GM12878 (cell line): ENCODE results near the gene GRM5. TPM values are rescaled to one million over a fixed set of nuclear protein-coding genes. Genes with fewer than 3 reads are reported as not detected.

Experiments
- ATAC-seq: fragments of 200-7000 bp; cut with Tn5 transposase; 3 replicates; pipeline ENCODE4 v1.9.1; 2020; ENCODE audit warnings: mild to moderate bottlenecking, moderate library complexity
- BruUV-seq: library from RNA; stranded (reverse); fragments of 400-500 nt; replicated peaks from 2 replicates; lab custom pipeline; 2021; lab: Mats Ljungman, UMichigan
- CTCF ChIA-PET: fragments of 300-600 bp; sonication (Branson Sonifier 250); formaldehyde crosslinking; extraction: SDS; loops from one replicate; lab custom pipeline; 2021; ENCODE audit warnings: inconsistent platforms; lab: Yijun Ruan, JAX
- POLR2A ChIA-PET: fragments of 350-600 bp; formaldehyde crosslinking; extraction: SDS; loops from one replicate; lab custom pipeline; 2021; ENCODE audit warnings: inconsistent platforms; lab: Charles Lee
- RAD21 ChIA-PET: fragments of 300-600 bp; sonication (Branson Sonifier 250); formaldehyde crosslinking; loops from one replicate; lab custom pipeline; 2023; ENCODE audit warnings: antibody characterized with exemption; ENCODE audit not compliant: unreplicated experiment; lab: Charles Lee
- SMC1A ChIA-PET: fragments of 300-600 bp; sonication (Branson Sonifier 250); formaldehyde crosslinking; loops from one replicate; lab custom pipeline; 2023; ENCODE audit not compliant: unreplicated experiment, uncharacterized antibody; lab: Charles Lee
- DNase-seq: peaks from one replicate; pipeline ENCODE4 v3.0.0-alpha.2; 2011; ENCODE audit warnings: low read depth, low spot score
- FAIRE-seq: peaks from 3 replicates; lab custom pipeline; 2011; peaks lifted over from hg19 to GRCh38; lab: Jason Lieb, UNC
- H2AFZ ChIP-seq: 2 replicates; pipeline ENCODE4 v1.6.0; 2011; ENCODE audit warnings: low read depth, low read length, control low read depth; ENCODE audit not compliant: control insufficient read depth
- H3K27ac ChIP-seq: 2 replicates; pipeline ENCODE4 v1.5.1; 2011; ENCODE audit warnings: control low read depth; ENCODE audit not compliant: control insufficient read depth, insufficient read depth
- H3K27me3 ChIP-seq, 2 experiments: replicated peaks in 1 of 2; 2 replicates each; pipeline versions ENCODE4 v1.6.0 to v1.6.1; 2011; ENCODE audit warnings: low read length in 1 of 2; ENCODE audit not compliant: control insufficient read depth in 2 of 2, insufficient read depth in 2 of 2
- H3K36me3 ChIP-seq, 2 experiments: 2 replicates each; pipeline ENCODE4 v1.5.1; 2011; ENCODE audit warnings: low read length in 1 of 2; ENCODE audit not compliant: control insufficient read depth in 2 of 2, insufficient read depth in 2 of 2
- H3K4me1 ChIP-seq: 2 replicates; pipeline ENCODE4 v1.6.1; 2011; ENCODE audit warnings: mild to moderate bottlenecking, low read length, moderate library complexity, mixed read lengths; ENCODE audit not compliant: control insufficient read depth, insufficient read depth
- H3K4me2 ChIP-seq: 2 replicates; pipeline ENCODE4 v1.6.0; 2011; ENCODE audit warnings: control low read depth; ENCODE audit not compliant: control insufficient read depth, insufficient read depth
- H3K4me3 ChIP-seq: fragments of 200-600 bp; sonication (generic); 2 replicates; pipeline ENCODE4 v1.5.1; 2016
- H3K79me2 ChIP-seq: 2 replicates; pipeline ENCODE4 v1.6.0; 2011; ENCODE audit warnings: low read length; ENCODE audit not compliant: control insufficient read depth, insufficient read depth
- H3K9ac ChIP-seq: 2 replicates; pipeline ENCODE4 v1.8.0; 2011; ENCODE audit warnings: low read length, control low read depth, mixed read lengths; ENCODE audit not compliant: control insufficient read depth, insufficient read depth
- H3K9me3 ChIP-seq: replicated peaks from 3 replicates; pipeline ENCODE4 v1.5.1; 2011; ENCODE audit warnings: mild to moderate bottlenecking, low read length; ENCODE audit not compliant: control insufficient read depth, insufficient read depth
- H4K20me1 ChIP-seq: 2 replicates; pipeline ENCODE4 v1.6.0; 2011; ENCODE audit not compliant: control insufficient read depth, insufficient read depth
- CREB1 ChIP-seq: IDR thresholded peaks from 2 replicates; pipeline ENCODE4 v1.6.1; 2012; ENCODE audit warnings: low read depth, mild to moderate bottlenecking, inconsistent platforms
- NFYB ChIP-seq: IDR thresholded peaks from 2 replicates; pipeline ENCODE4 v1.6.1; 2011; ENCODE audit warnings: low read depth, mild to moderate bottlenecking, low read length, improper control_type of control experiment, moderate library complexity; ENCODE audit not compliant: insufficient read depth
- RAD21 ChIP-seq: IDR thresholded peaks from 2 replicates; pipeline ENCODE4 v1.6.1; 2011; ENCODE audit warnings: mild to moderate bottlenecking, low read depth, low read length, moderate library complexity; ENCODE audit not compliant: insufficient read depth
- SMC3 ChIP-seq: IDR thresholded peaks from 2 replicates; pipeline ENCODE4 v1.6.1; 2011; ENCODE audit warnings: low read length, improper control_type of control experiment, borderline replicate concordance
- WGBS: methylation state at CpG from one replicate; pipeline ENCODE4 v1.1.6; 2016; ENCODE audit warnings: low lambda C conversion rate; ENCODE audit not compliant: insufficient replicate concordance, insufficient coverage; ENCODE audit errors: missing lambda C conversion rate; 5-methylcytosine and 5-hydroxymethylcytosine counted together
- in situ Hi-C: fragments of 300-500 bp; cut with MboI; formaldehyde crosslinking; loops from 9 replicates; pipeline ENCODE4 v1.14.3; 2018; ENCODE audit warnings: mixed read lengths
- intact Hi-C: fragments of 100-400 bp; cut with micrococcal nuclease; formaldehyde crosslinking; loops from one replicate; pipeline ENCODE4 v1.14.2; 2022; ENCODE audit not compliant: unreplicated experiment
- polyA plus RNA-seq, 11 experiments: library from polyadenylated mRNA; depleted of rRNA in 4 of 11; unstranded in 6 of 11; stranded (reverse) in 5 of 11; fragments of >200 nt; fragmentation: Nextera tagmentation in 4 of 11; fragmentation: Illumina TruSeq in 1 of 11; extraction: Ambion mirVana in 4 of 11; extraction: Trizol in 1 of 11; gene quantifications; 1 replicate in 1 of 11; 2 replicates in 10 of 11; pipeline versions ENCODE4 v1.2.1 to v1.2.3, GENCODE V29; 2011 to 2016; ENCODE audit warnings: inconsistent platforms in 2 of 11, missing spikeins in 2 of 11, low read depth in 1 of 11
- total RNA-seq, 4 experiments: library from RNA; depleted of rRNA in 3 of 4; stranded (reverse); fragments of >200 nt in 3 of 4; fragmentation: Illumina TruSeq in 1 of 4; extraction: Trizol in 1 of 4; gene quantifications; 2 replicates each; pipeline versions ENCODE4 v1.2.1 to v1.2.3, GENCODE V29; 2013 to 2021
- TF ChIP-seq, protein P1 (sequence below), 3 experiments: IDR thresholded peaks in 2 of 3; conservative IDR thresholded peaks in 1 of 3; 2 replicates each; pipeline ENCODE4 v1.5.1; 2011; ENCODE audit warnings: low read depth in 3 of 3, low read length in 3 of 3, mild to moderate bottlenecking in 3 of 3, control low read depth in 2 of 3, moderate library complexity in 2 of 3, inconsistent platforms in 1 of 3, mixed read lengths in 1 of 3; ENCODE audit not compliant: control insufficient read depth in 2 of 3, insufficient read depth in 1 of 3; ENCODE audit errors: extremely low read depth in 1 of 3

Gene GRM5
- total and polyA plus RNA-seq, 10 of the 15 experiments (the other 5 are each of a cell fraction or from before 2014, with no cell fraction given), result not detected

DNA sequence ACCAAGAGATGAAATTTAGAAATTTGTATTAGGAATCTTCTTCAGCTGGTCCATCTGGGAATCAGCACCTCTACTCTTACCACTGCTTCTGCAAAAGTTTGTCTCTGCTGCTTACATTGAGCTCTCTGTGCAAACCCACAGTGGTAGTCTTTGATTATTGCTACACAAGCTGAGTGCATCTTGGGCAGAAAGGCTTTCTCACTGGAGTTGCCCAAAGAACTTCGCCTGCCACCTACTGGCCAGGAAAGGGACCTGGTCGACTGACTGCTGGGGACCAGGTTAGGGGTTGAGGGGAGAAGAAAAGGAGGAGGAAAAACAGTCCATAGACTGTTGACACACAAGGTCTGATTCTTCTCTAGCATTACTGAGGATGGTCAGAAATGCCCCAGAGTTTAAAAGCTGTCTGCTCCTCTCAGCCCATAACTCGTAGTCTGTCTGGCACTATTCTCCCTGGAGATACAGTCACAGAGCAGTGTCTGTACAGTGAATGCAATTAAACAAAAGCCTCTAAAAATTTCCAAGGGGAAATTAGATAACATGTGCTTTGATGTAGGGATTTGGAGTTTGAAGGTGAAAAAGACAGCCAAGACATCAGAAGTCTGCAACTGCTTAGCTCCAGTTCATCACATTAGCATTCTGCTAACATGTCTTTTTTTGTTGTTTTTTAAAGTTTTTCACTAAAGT is 513.3 kb downstream of the GRM5 start:
- RAD21 ChIA-PET, result interaction anchor here (0.8 to 4.4 kb wide), 10 partner anchors 10 to 674 kb away, joined by 3 to 42 read pairs (median 4); no protein-coding TSS in a partner anchor

More for the DNA sequence above, 513.3 kb downstream of the GRM5 start:
- peak; percentile 100 for ATAC-seq
- peak; percentile 84 for FAIRE-seq
- Histone ChIP-seq H3K79me2 (no peaks in the 10 kb centered on the region), H4K20me1 (no peaks in the 10 kb centered on the region), H3K9ac (no peak overlapping the region), H3K4me1 (no peaks in the 10 kb centered on the region), H3K27ac (no peak overlapping the region), H3K4me3 (no peak overlapping the region), H3K27me3 (peaks cover 0 to 10% of the 10 kb centered on the region in 2 experiments; a peak in 2 of 4 replicates), H2AFZ (no peak overlapping the region), H3K4me2 (no peak overlapping the region), H3K9me3 (no peaks in the 10 kb centered on the region), H3K36me3 (no peaks in the 10 kb centered on the region)
- SMC1A ChIA-PET, result interaction anchor here (0.5 to 3.3 kb wide), 13 partner anchors 9 to 543 kb away, joined by 3 to 28 read pairs (median 4); no protein-coding TSS in a partner anchor
- DNase-seq, result peak; percentile 12
- in situ Hi-C loops, result no loop called here
- POLR2A ChIA-PET, result no interaction called here
- BruUV-seq, result no TSS peak
- peak; percentile 87 for TF ChIP-seq SMC3
- no peak for TF ChIP-seq CREB1
- TF ChIP-seq NFYB, result no peak
- TF ChIP-seq, protein P1, sequence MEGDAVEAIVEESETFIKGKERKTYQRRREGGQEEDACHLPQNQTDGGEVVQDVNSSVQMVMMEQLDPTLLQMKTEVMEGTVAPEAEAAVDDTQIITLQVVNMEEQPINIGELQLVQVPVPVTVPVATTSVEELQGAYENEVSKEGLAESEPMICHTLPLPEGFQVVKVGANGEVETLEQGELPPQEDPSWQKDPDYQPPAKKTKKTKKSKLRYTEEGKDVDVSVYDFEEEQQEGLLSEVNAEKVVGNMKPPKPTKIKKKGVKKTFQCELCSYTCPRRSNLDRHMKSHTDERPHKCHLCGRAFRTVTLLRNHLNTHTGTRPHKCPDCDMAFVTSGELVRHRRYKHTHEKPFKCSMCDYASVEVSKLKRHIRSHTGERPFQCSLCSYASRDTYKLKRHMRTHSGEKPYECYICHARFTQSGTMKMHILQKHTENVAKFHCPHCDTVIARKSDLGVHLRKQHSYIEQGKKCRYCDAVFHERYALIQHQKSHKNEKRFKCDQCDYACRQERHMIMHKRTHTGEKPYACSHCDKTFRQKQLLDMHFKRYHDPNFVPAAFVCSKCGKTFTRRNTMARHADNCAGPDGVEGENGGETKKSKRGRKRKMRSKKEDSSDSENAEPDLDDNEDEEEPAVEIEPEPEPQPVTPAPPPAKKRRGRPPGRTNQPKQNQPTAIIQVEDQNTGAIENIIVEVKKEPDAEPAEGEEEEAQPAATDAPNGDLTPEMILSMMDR (IDR thresholded peaks at IDR 0.05 in 2 of 3, conservative IDR thresholded peaks at IDR 0.05 in 1 of 3; ENCODE audit: control insufficient read depth in 2 of 3, extremely low read depth in 1 of 3, insufficient read depth in 1 of 3, low read depth in 3 of 3, low read length in 3 of 3), result peak; percentile 84 to 93 (median 91)
- peak; percentile 86 for TF ChIP-seq RAD21
- intact Hi-C loops, result loop anchor here (1.0 to 5.0 kb wide), 4 partner anchors 335 to 1200 kb away; no protein-coding TSS in a partner anchor
- CTCF ChIA-PET, result interaction anchor here (0.6 to 5.8 kb wide), 46 partner anchors 9 to 830 kb away, joined by 3 to 75 read pairs (median 4); no protein-coding TSS in a partner anchor
- 0% methylated on average over 3 of the region's 3 CpGs for WGBS
